GM23338 (cell line): ENCODE results near the gene UTP4.

Experiments
- CREB1 ChIP-seq: fragments of 250-450 bp; sonication (Bioruptor Pico); IDR thresholded peaks from 2 replicates; pipeline ENCODE4 v1.5.0; 2020; ENCODE audit warnings: low read depth, mild to moderate bottlenecking, moderate library complexity
- ETS1 ChIP-seq: IDR thresholded peaks from 2 replicates; pipeline ENCODE4 v1.6.1; 2016; ENCODE audit warnings: antibody characterized with exemption
- EZH2 ChIP-seq: fragments of 200-600 bp; sonication (generic); IDR thresholded peaks from one replicate; pipeline ENCODE4 v1.8.0; 2017; ENCODE audit warnings: antibody characterized with exemption, mild to moderate bottlenecking, low read depth; ENCODE audit not compliant: unreplicated experiment
- EZH2phosphoT487 ChIP-seq: fragments of 200-600 bp; sonication (generic); IDR thresholded peaks from one replicate; pipeline ENCODE4 v1.8.1; 2018; ENCODE audit warnings: antibody characterized with exemption; ENCODE audit not compliant: unreplicated experiment
- JUNB ChIP-seq: IDR thresholded peaks from one replicate; pipeline ENCODE4 v1.6.1; 2016; ENCODE audit warnings: antibody characterized with exemption; ENCODE audit not compliant: unreplicated experiment
- NANOG ChIP-seq: IDR thresholded peaks from 2 replicates; pipeline ENCODE4 v1.6.1; 2016; ENCODE audit warnings: antibody characterized with exemption, borderline replicate concordance
- POLR2AphosphoS5 ChIP-seq: IDR thresholded peaks from 2 replicates; pipeline ENCODE4 v1.6.1; 2016; ENCODE audit warnings: antibody characterized with exemption, low read depth
- REST ChIP-seq: IDR thresholded peaks from one replicate; pipeline ENCODE4 v1.6.1; 2018; ENCODE audit warnings: antibody characterized with exemption; ENCODE audit not compliant: unreplicated experiment
- STAT1 ChIP-seq: IDR thresholded peaks from one replicate; pipeline ENCODE4 v1.6.1; 2016; ENCODE audit warnings: antibody characterized with exemption; ENCODE audit not compliant: unreplicated experiment
- ZNF114 ChIP-seq: fragments of 250-450 bp; sonication (Bioruptor Pico); IDR thresholded peaks from 2 replicates; pipeline ENCODE4 v1.5.0; 2020; ENCODE audit warnings: mild to moderate bottlenecking, moderate library complexity
- ZNF331 ChIP-seq: fragments of 250-450 bp; sonication (Bioruptor Pico); IDR thresholded peaks from 2 replicates; pipeline ENCODE4 v1.5.0; 2020; ENCODE audit warnings: low read depth, mild to moderate bottlenecking, moderate library complexity
- TF ChIP-seq, protein P1 (sequence below), 2 experiments: fragments of 200-600 bp in 1 of 2; sonication (generic) in 1 of 2; conservative IDR thresholded peaks; 2 replicates each; pipeline versions ENCODE4 v1.5.1 to v1.6.1; 2016 to 2017; ENCODE audit warnings: antibody characterized with exemption in 2 of 2, low read depth in 2 of 2, mild to moderate bottlenecking in 2 of 2, moderate library complexity in 1 of 2

GRCh38 chr16:69145658-69146057 lies 13.2 kb downstream of the UTP4 start:
- TF ChIP-seq, protein P1, sequence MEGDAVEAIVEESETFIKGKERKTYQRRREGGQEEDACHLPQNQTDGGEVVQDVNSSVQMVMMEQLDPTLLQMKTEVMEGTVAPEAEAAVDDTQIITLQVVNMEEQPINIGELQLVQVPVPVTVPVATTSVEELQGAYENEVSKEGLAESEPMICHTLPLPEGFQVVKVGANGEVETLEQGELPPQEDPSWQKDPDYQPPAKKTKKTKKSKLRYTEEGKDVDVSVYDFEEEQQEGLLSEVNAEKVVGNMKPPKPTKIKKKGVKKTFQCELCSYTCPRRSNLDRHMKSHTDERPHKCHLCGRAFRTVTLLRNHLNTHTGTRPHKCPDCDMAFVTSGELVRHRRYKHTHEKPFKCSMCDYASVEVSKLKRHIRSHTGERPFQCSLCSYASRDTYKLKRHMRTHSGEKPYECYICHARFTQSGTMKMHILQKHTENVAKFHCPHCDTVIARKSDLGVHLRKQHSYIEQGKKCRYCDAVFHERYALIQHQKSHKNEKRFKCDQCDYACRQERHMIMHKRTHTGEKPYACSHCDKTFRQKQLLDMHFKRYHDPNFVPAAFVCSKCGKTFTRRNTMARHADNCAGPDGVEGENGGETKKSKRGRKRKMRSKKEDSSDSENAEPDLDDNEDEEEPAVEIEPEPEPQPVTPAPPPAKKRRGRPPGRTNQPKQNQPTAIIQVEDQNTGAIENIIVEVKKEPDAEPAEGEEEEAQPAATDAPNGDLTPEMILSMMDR (conservative IDR thresholded peaks at IDR 0.05; ENCODE audit: low read depth in 2 of 2): no peak
- no peak for TF ChIP-seq ZNF331 (CRISPR knock-in tag)
- TF ChIP-seq EZH2phosphoT487: no peak
- no peak for TF ChIP-seq POLR2AphosphoS5
- no peak for TF ChIP-seq CREB1 (CRISPR knock-in tag)
- TF ChIP-seq ETS1: no peak
- TF ChIP-seq EZH2: no peak
- no peak for TF ChIP-seq NANOG
- no peak for TF ChIP-seq REST
- no peak for TF ChIP-seq JUNB
- TF ChIP-seq STAT1: no peak
- TF ChIP-seq ZNF114: no peak
